HG03457 (cell line): ENCODE results near the gene ENTREP3.

Source experiments
- ATAC-seq: cut with Tn5 transposase; IDR thresholded peaks from one replicate; pipeline ENCODE4 v1.9.1; 2021; ENCODE audit warnings: moderate number of reproducible peaks; ENCODE audit not compliant: unreplicated experiment

The ENTREP3 gene

DNA sequence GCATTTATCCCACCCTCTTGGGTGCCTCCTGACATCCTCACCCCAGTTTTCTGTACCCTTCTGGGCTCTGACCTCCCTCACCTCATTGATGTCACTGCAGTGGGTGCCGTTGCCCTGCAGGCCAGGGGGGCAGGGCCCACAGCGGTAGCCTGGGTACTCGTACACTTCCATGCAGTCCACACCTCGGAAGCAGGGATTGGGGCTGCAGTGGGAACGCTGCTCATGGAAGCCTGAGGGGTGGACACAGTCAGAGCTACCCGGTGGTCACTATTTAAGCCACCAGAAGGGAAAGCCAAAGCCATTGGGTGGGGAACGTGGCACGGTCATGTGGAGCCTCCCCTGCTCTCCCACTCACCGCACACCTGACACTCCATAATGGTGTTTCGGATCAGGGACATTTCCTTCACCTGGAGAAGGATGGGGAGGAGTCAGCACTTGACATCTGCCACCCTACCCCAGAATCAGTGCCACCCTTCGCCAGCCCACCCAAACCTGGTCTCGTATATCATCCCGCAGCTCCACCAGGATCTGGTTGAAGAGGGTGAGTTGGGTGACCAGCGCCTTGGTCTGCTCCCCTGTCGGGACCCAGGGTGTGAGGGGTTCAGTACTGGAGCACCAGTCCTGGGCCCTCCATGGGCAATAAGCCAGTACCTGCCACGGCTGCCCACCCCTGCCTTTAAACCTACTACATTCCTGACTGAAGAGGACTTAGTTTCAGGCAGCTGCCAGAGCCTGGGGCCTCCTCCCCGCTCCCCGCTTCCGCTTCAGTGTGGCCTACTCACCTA is 52.4 kb downstream of the ENTREP3 start:
- ATAC-seq, result no peak

GRCh38 chr1:155202198-155202597 is 53.1 kb downstream of the ENTREP3 start:
- no peak for ATAC-seq

- no peak for ATAC-seq
Observed at GRCh38 chr1:155200920-155201319, 54.4 kb downstream of the ENTREP3 start.

DNA sequence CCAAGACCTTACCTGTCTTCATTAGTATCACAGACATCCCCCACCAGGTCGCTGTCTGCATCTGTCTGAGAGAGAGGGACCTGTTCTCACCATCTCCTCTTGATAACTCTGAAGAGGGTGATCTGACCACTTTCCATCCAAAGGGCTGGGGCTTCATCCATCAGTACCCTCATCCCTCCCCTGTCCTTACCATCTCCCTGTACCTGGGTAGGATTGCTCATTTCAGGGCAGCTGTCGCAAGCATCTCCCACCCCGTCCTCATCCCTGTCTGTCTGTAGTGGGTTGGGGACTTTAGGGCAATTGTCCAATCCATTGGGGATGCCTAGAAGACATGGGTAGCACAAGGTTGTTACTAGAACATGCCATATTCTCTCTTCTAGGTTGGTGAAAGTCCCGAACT is 55.5 kb downstream of the ENTREP3 start:
- no peak for ATAC-seq

DNA sequence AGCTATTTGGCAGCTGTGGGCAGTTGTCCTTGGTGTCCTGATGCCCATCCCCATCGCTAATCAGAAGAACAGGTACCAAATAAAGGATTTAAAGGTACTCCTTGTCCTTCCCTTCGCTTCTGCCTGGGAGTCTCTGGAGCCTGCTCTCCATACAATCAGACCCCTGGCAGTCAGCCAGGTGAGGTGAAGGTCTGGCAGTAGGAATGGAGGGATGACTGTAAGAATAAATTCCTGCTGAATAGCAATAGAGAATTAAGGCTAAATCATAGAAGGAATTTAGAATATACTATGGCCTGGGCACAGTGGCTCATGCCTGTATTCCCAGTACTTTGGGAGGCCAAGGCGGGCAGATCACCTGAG is 56.8 kb downstream of the ENTREP3 start:
- ATAC-seq, result no peak

DNA sequence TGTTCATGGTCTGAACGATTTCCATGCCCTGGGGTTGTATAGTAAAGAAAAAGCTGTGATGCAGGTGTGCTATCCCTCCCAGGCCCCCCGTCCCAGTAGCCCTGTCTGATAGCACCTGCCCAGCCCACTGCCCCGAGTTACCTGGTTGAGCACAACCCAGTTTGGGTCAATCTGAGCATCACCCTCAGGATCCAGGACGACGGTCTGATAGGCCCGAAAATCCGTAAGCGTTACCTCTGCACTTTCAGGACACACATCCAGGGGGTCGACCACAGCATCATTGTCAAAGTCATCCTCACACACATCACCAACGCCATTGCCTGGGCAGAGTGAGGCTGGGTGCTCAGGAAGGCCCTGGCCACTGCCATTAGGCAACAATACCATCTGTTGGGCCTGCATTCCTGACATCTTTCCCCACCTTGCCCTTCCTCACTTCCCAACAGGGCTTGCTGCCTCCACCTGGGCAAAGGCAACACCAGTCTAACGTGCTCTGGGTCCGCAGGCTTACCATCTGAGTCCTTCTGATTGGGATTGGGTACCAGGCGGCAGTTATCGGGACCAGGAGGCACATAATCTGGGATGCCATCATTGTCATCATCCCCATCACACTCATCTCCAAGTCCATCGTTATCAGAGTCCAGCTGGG is 57.3 kb downstream of the ENTREP3 start:
- no peak for ATAC-seq
